GM19324 (cell line): Measurements from ENCODE around the gene TPBGL.

Source experiments
- ATAC-seq: cut with Tn5 transposase; IDR thresholded peaks from one replicate; pipeline ENCODE4 v1.9.1; 2021; ENCODE audit warnings: mild to moderate bottlenecking, moderate library complexity; ENCODE audit not compliant: unreplicated experiment, low FRiP score

Gene TPBGL

DNA sequence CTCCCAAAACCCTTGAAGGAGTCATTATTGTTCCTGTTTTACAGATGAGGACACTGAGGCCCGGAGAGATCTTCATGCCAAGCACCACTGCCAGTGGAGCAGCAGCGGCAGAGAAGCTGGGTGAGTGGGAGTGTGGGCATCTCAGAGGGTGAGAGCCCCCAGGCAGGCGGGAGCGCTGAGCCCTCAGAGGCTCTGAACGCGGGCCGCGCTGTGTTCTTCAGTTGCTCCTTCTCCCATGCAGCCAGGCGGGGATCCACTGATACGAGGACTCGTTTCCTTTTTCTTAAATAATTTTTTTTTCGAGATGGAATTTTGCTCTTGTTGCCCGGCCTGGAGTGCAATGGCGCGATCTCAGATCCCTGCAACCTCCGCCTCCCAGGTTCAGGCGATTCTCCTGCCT is 47.0 kb downstream of the TPBGL start:
- no peak for ATAC-seq

- ATAC-seq = no peak
Measured at GRCh38 chr11:75289511-75289760, 48.9 kb downstream of the TPBGL start.

GRCh38 chr11:75289919-75290318 is 49.3 kb downstream of the TPBGL start:
- no peak for ATAC-seq

GRCh38 chr11:75291741-75292140 is 51.2 kb downstream of the TPBGL start:
- no peak for ATAC-seq

DNA sequence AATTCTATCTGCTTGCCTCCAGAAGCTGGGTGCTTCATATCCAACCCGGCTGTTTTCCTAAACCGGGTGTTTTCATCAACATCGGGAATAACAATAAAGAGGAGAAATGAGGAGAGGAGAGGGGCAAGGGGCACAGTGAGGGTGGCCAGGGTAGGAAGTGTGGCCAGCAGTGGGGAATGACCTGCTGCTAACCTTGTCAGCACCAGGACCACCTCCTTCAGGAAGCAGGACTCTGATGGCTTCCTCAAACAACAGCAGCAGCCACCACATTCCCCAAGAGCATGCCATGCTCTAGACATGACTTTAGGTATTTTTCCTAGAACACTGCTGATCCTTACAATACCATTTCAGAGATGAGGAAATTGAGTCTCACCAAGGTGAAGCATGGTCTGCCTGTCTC is 52.4 kb downstream of the TPBGL start:
- no peak for ATAC-seq
